CD14-positive monocyte (primary cell): ENCODE data around the gene PAQR5. TPM values are rescaled to one million over a fixed set of nuclear protein-coding genes. Genes with fewer than 3 reads are reported as not detected.
A peak's percentile ranks its signal among the peaks of the same experiment; 100 is the strongest.

Experiments used
- DNase-seq, 3 donors: peaks; one replicate each; pipeline ENCODE4 v3.0.0-alpha.2; 2011 to 2022
- H2AFZ ChIP-seq: 2 replicates; pipeline ENCODE4 v1.6.0; 2012; ENCODE audit warnings: mild to moderate bottlenecking, low read depth, low read length, inconsistent platforms; ENCODE audit not compliant: insufficient read depth, poor library complexity, severe bottlenecking
- H3K27ac ChIP-seq, 2 donors: 1 replicate in 1 of 2; 2 replicates in 1 of 2; pipeline ENCODE4 v1.5.1; 2012 to 2013; ENCODE audit warnings: low read length in 2 of 2, control low read depth in 1 of 2, inconsistent platforms in 1 of 2, low read depth in 1 of 2, mild to moderate bottlenecking in 1 of 2
- H3K27me3 ChIP-seq, 2 donors: one replicate each; pipeline versions ENCODE4 v1.6.0 to v1.6.1; 2011 to 2013; ENCODE audit warnings: low read length in 2 of 2; ENCODE audit not compliant: control insufficient read depth in 2 of 2, insufficient read depth in 2 of 2
- H3K36me3 ChIP-seq, 2 donors: replicated peaks in 1 of 2; 1 replicate in 1 of 2; 2 replicates in 1 of 2; pipeline versions ENCODE4 v1.5.1 to v1.6.1; 2012 to 2013; ENCODE audit warnings: low read length in 2 of 2, control low read depth in 1 of 2, inconsistent platforms in 1 of 2, mild to moderate bottlenecking in 1 of 2; ENCODE audit not compliant: insufficient read depth in 2 of 2, control insufficient read depth in 1 of 2
- H3K4me1 ChIP-seq, 2 donors: 1 replicate in 1 of 2; 2 replicates in 1 of 2; pipeline versions ENCODE4 v1.5.1 to v1.6.1; 2012 to 2013; ENCODE audit warnings: low read length in 2 of 2, control low read depth in 1 of 2, inconsistent platforms in 1 of 2, mild to moderate bottlenecking in 1 of 2, moderate library complexity in 1 of 2; ENCODE audit not compliant: insufficient read depth in 2 of 2, control insufficient read depth in 1 of 2
- H3K4me2 ChIP-seq: replicated peaks from 2 replicates; pipeline ENCODE3; 2012; ENCODE audit warnings: low read length, moderate library complexity, mild to moderate bottlenecking; ENCODE audit not compliant: poor library complexity, severe bottlenecking; ENCODE audit errors: extremely low read depth
- H3K4me3 ChIP-seq, 3 experiments: fragments of 200-600 bp in 1 of 3; sonication (generic) in 1 of 3; replicated peaks in 1 of 3; 1 replicate in 2 of 3; 2 replicates in 1 of 3; pipeline ENCODE4 v1.5.1; 2011 to 2013; ENCODE audit warnings: low read length in 3 of 3, mild to moderate bottlenecking in 3 of 3, control low read depth in 2 of 3, low read depth in 2 of 3, inconsistent platforms in 1 of 3, moderate library complexity in 1 of 3
- H3K79me2 ChIP-seq: 2 replicates; pipeline ENCODE4 v1.6.0; 2012; ENCODE audit warnings: mild to moderate bottlenecking, control low read depth, inconsistent platforms, low read length, moderate library complexity; ENCODE audit not compliant: insufficient read depth
- H3K9ac ChIP-seq: 2 replicates; pipeline ENCODE4 v1.6.0; 2017; ENCODE audit warnings: low read length, mild to moderate bottlenecking; ENCODE audit not compliant: insufficient read depth, poor library complexity, severe bottlenecking
- H3K9me3 ChIP-seq, 2 donors: replicated peaks in 1 of 2; 1 replicate in 1 of 2; 2 replicates in 1 of 2; pipeline versions ENCODE4 v1.5.1 to v1.6.1; 2012 to 2013; ENCODE audit warnings: low read length in 2 of 2, control low read depth in 1 of 2; ENCODE audit not compliant: control insufficient read depth in 1 of 2, insufficient read depth in 1 of 2
- H4K20me1 ChIP-seq: 2 replicates; pipeline ENCODE4 v1.6.0; 2012; ENCODE audit warnings: mild to moderate bottlenecking, low read length, control low read depth, moderate library complexity; ENCODE audit not compliant: insufficient read depth
- H3K27ac Mint-ChIP-seq, 7 donors: one replicate each; pipeline ENCODE4 v1.8.0; 2020; ENCODE audit warnings: mild to moderate bottlenecking in 7 of 7, mixed read lengths in 7 of 7, moderate library complexity in 6 of 7, inconsistent platforms in 2 of 7
- H3K27me3 Mint-ChIP-seq, 3 donors: one replicate each; pipeline ENCODE4 v1.8.0; 2021 to 2022; ENCODE audit warnings: low read depth in 3 of 3, mild to moderate bottlenecking in 3 of 3, mixed read lengths in 3 of 3, moderate library complexity in 3 of 3, inconsistent platforms in 1 of 3
- H3K36me3 Mint-ChIP-seq, 2 donors: one replicate each; pipeline ENCODE4 v1.8.0; 2020; ENCODE audit warnings: mixed read lengths in 2 of 2, inconsistent platforms in 1 of 2, mild to moderate bottlenecking in 1 of 2
- H3K4me1 Mint-ChIP-seq: one replicate; pipeline ENCODE4 v1.8.0; 2020; ENCODE audit warnings: mild to moderate bottlenecking, mixed read lengths
- H3K4me3 Mint-ChIP-seq, 2 donors: one replicate each; pipeline ENCODE4 v1.8.0; 2020; ENCODE audit warnings: mild to moderate bottlenecking in 2 of 2, mixed read lengths in 2 of 2, moderate library complexity in 1 of 2
- H3K9me3 Mint-ChIP-seq, 7 donors: one replicate each; pipeline ENCODE4 v1.8.0; 2020 to 2022; ENCODE audit warnings: mixed read lengths in 7 of 7, mild to moderate bottlenecking in 6 of 7, moderate library complexity in 6 of 7, inconsistent platforms in 2 of 7
- WGBS: methylation state at CpG from one replicate; pipeline ENCODE4 v1.1.5; 2013; ENCODE audit warnings: missing lambda C conversion rate; ENCODE audit not compliant: insufficient coverage; 5-methylcytosine and 5-hydroxymethylcytosine counted together
- intact Hi-C, 2 donors: fragments of 100-400 bp; cut with micrococcal nuclease; formaldehyde crosslinking; loops; one replicate each; pipeline versions ENCODE4 v1.15.0 to v1.15.1; 2023
- polyA plus RNA-seq, 3 donors: library from polyadenylated mRNA; depleted of rRNA in 1 of 3; unstranded in 2 of 3; stranded (reverse) in 1 of 3; fragments of 300-500 nt in 2 of 3; fragments of >200 nt in 1 of 3; fragmentation: Illumina TruSeq in 2 of 3; gene quantifications; 1 replicate in 2 of 3; 2 replicates in 1 of 3; pipeline ENCODE4 v1.2.3, GENCODE V29; 2012 to 2021
- TF ChIP-seq, protein P1 (sequence below): fragments of 200-600 bp; IDR thresholded peaks from one replicate; pipeline ENCODE4 v1.8.0; 2022; ENCODE audit warnings: antibody characterized with exemption, mild to moderate bottlenecking

Gene PAQR5
- polyA plus RNA-seq, 3 donors = not detected

DNA sequence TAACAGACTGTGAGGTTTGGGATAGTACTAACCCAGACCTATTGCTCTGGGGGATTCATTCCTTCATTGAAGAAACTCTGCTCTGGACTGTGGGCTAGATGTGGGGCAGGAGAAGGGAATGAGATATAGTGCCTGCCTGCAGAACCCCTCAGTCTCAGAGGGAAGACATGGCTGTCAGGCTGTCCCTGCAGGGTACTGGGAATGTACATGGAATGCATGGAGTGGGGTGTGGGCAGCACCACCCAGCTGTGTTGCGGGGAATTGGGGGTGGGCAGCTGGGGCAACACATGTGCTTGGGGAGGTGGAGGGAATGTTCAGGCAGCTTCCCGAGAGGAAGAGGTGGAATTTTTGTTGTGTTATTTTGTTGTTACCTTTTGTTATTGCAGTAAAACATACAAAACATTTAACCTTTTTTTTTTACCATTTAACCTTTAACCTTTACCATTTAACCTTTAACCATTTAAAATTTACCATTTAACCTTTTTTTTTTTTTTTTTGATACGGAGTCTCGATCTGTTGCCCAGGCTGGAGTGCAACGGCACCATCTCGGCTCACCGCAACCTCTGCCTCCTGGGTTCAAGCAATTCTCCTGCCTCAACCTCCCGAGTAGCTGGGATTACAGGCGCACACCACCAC lies 7.3 kb downstream of the PAQR5 start:
- no peaks in the 10 kb centered on the region for H3K36me3 ChIP-seq
- H3K79me2 ChIP-seq = no peaks in the 10 kb centered on the region
- H3K4me2 ChIP-seq = no peak overlapping the region
- H3K4me1 ChIP-seq = peaks cover 0 to 3% of the 10 kb centered on the region in 2 donors
- H3K9me3 ChIP-seq = no peaks in the 10 kb centered on the region
- H3K27me3 Mint-ChIP-seq = peaks cover 8 to 15% (median 13%) of the 10 kb centered on the region in 3 donors
- DNase-seq = no peak
- no peak overlapping the region for H3K4me3 Mint-ChIP-seq
- H3K9ac ChIP-seq = no peak overlapping the region
- H2AFZ ChIP-seq = no peak overlapping the region
- TF ChIP-seq, protein P1, sequence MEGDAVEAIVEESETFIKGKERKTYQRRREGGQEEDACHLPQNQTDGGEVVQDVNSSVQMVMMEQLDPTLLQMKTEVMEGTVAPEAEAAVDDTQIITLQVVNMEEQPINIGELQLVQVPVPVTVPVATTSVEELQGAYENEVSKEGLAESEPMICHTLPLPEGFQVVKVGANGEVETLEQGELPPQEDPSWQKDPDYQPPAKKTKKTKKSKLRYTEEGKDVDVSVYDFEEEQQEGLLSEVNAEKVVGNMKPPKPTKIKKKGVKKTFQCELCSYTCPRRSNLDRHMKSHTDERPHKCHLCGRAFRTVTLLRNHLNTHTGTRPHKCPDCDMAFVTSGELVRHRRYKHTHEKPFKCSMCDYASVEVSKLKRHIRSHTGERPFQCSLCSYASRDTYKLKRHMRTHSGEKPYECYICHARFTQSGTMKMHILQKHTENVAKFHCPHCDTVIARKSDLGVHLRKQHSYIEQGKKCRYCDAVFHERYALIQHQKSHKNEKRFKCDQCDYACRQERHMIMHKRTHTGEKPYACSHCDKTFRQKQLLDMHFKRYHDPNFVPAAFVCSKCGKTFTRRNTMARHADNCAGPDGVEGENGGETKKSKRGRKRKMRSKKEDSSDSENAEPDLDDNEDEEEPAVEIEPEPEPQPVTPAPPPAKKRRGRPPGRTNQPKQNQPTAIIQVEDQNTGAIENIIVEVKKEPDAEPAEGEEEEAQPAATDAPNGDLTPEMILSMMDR = no peak
- peak overlapping the region in 1 of 7 donors; percentile 67 for H3K27ac Mint-ChIP-seq
- 38% methylated on average over 1 of the region's 9 CpGs for WGBS
- H3K27me3 ChIP-seq = peaks cover 0 to 6% of the 10 kb centered on the region in 2 donors
- H3K36me3 Mint-ChIP-seq = no peaks in the 10 kb centered on the region
- no peak overlapping the region for H3K4me3 ChIP-seq
- no peak overlapping the region for H3K27ac ChIP-seq
- peaks cover 0 to 6% (median 0%) of the 10 kb centered on the region in 7 donors for H3K9me3 Mint-ChIP-seq
- intact Hi-C loops = no loop called here
- H4K20me1 ChIP-seq = no peaks in the 10 kb centered on the region
- H3K4me1 Mint-ChIP-seq = peaks cover 8% of the 10 kb centered on the region

DNA sequence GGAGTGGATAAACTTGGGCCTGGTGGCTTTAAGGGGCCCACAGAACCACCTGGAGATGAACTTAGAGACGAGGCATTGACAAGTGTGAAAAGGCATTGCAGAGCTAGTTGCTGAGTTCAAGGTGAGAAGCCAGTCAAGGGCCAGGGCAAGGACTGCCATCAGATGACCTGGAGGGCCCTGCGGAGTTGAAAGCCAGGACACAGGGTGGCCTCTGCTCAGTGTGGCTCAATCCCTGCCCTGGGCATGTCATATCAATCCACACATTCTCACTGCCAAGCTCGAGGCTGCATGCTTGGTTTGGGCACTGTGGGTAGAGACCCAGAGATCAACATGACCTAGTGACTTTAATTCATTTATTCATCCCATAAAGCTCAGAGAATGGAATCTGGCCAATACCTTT lies 9.2 kb downstream of the PAQR5 start:
- no peak overlapping the region for H3K9ac ChIP-seq
- TF ChIP-seq, protein P1 = no peak
- Mint-ChIP-seq H3K9me3 (peaks cover 0 to 6% (median 0%) of the 10 kb centered on the region in 7 donors), H3K27ac (no peak overlapping the region), H3K36me3 (no peaks in the 10 kb centered on the region), H3K4me1 (peaks cover 11% of the 10 kb centered on the region), H3K4me3 (no peak overlapping the region), H3K27me3 (peaks cover 3 to 7% (median 3%) of the 10 kb centered on the region in 3 donors)
- H3K36me3 ChIP-seq = no peaks in the 10 kb centered on the region
- WGBS = 100% methylated on average over 2 of the region's 3 CpGs
- no peak overlapping the region for H3K4me3 ChIP-seq
- no peak for DNase-seq
- no peaks in the 10 kb centered on the region for H4K20me1 ChIP-seq
- no peaks in the 10 kb centered on the region for H3K9me3 ChIP-seq
- no peak overlapping the region for H3K27ac ChIP-seq
- H3K4me2 ChIP-seq = no peak overlapping the region
- H3K4me1 ChIP-seq = peaks cover 2 to 3% of the 10 kb centered on the region in 2 donors
- intact Hi-C loops = no loop called here
- H3K79me2 ChIP-seq = no peaks in the 10 kb centered on the region
- no peak overlapping the region for H2AFZ ChIP-seq
- H3K27me3 ChIP-seq = no peaks in the 10 kb centered on the region
